Measurements from ENCODE around the gene CCDC73. TPM values are rescaled to one million over a fixed set of nuclear protein-coding genes. Genes with fewer than 3 reads are reported as not detected.
"Not testable (repeated sequence)": the region's sequence is repeated elsewhere in the genome, so short reads cannot be mapped to it uniquely, and the experiment has no call there.

The CCDC73 gene
- total and polyA plus RNA-seq, 11 donors: 0.01 TPM; not detected in 10

DNA sequence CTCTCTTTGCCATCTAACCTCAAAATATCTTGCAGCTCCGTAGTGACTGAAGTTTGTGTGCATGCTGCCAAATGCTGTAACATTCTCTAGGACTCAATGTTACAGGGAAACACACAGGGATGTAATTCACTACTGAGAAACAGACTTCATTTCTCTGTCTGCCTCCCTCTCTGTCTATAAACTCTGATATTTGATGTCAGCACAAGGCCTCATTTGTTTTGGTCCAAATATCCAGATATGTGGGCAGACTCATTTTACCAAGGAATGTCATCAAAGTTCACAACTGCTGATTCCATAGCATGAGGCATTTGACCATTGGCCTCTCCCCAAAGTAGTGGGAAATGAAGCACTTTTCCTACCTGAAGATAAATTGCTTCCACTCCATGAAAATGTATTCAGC lies 32.8 kb upstream of the CCDC73 start:
- no peak overlapping the region for H3K4me3 ChIP-seq
- DNase-seq (no peak), ATAC-seq (no peak)
- intact Hi-C loops (cut with DNase I): no loop called here
- no peaks in the 10 kb centered on the region for H3K36me3 ChIP-seq
- TF ChIP-seq, protein P1, sequence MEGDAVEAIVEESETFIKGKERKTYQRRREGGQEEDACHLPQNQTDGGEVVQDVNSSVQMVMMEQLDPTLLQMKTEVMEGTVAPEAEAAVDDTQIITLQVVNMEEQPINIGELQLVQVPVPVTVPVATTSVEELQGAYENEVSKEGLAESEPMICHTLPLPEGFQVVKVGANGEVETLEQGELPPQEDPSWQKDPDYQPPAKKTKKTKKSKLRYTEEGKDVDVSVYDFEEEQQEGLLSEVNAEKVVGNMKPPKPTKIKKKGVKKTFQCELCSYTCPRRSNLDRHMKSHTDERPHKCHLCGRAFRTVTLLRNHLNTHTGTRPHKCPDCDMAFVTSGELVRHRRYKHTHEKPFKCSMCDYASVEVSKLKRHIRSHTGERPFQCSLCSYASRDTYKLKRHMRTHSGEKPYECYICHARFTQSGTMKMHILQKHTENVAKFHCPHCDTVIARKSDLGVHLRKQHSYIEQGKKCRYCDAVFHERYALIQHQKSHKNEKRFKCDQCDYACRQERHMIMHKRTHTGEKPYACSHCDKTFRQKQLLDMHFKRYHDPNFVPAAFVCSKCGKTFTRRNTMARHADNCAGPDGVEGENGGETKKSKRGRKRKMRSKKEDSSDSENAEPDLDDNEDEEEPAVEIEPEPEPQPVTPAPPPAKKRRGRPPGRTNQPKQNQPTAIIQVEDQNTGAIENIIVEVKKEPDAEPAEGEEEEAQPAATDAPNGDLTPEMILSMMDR (IDR thresholded peaks at IDR 0.05): no peak
- TF ChIP-seq POLR2A (IDR thresholded peaks at IDR 0.05): no peak
- H3K4me1 ChIP-seq: peaks cover 0 to 19% (median 5%) of the 10 kb centered on the region in 12 donors
- H3K9me3 ChIP-seq: peaks cover 0 to 6% (median 0%) of the 10 kb centered on the region in 12 donors
- WGBS, 4 donors: 64 to 69% (median 65%) methylated on average over 1 of the region's 1 CpG
- H3K27me3 ChIP-seq: peaks cover 0 to 25% (median 9%) of the 10 kb centered on the region in 9 donors
- H3K27ac ChIP-seq: no peak overlapping the region

DNA sequence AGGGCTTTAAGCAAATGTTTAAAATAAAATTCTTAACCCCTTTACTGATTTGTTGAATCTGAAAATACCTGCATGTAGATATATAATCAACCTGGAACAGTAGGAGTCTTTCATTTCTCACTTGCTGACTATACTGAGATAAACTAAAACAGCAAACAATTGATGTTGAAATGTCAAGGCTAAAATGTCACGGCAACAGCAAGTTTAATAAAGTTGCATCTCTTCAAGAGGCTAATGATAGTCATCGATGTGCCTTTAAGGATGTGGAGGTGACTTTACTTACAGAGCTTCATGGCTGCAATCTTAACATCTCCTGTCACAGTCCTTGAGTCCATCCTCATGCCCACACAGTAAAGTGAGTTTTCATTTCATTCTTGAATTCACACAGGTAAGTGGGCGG lies 31.7 kb upstream of the CCDC73 start:
- Histone ChIP-seq H3K27ac (no peak overlapping the region), H3K36me3 (no peaks in the 10 kb centered on the region), H3K9me3 (peaks cover 0 to 6% (median 0%) of the 10 kb centered on the region in 12 donors), H3K4me1 (peaks cover 0 to 19% (median 5%) of the 10 kb centered on the region in 12 donors), H3K27me3 (peaks cover 0 to 21% (median 9%) of the 10 kb centered on the region in 9 donors), H3K4me3 (no peak overlapping the region)
- TF ChIP-seq, protein P1 (IDR thresholded peaks at IDR 0.05): no peak
- TF ChIP-seq POLR2A (IDR thresholded peaks at IDR 0.05): no peak
- 57 to 70% (median 59%) methylated on average over 3 of the region's 3 CpGs for WGBS, 4 donors
- DNase-seq: no peak
- intact Hi-C loops (cut with DNase I): no loop called here
- no peak for ATAC-seq

DNA sequence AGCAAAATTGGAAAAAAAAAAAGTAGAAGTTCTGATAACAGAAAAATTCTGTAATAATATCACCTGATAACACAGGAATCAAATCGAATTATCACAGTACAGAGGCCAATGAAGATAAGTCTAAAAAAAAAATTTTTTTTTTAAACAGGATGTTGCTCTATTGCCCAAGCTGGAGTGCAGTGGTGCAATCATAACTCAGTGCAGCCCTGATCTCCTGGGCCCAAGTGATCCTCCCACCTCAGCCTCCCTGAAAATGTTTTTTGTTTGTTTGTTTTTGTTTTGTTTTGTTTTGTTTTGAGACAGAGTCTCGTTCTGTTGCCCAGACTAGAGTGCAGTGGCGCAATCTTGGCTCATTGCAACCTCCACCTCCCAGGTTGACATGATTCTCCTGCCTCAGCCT lies 29.2 kb upstream of the CCDC73 start:
- H3K9me3 ChIP-seq; ATAC-seq; H3K27me3 ChIP-seq; H3K27ac ChIP-seq; DNase-seq; intact Hi-C loops (cut with DNase I); H3K4me3 ChIP-seq; H3K4me1 ChIP-seq; H3K36me3 ChIP-seq: not testable (repeated sequence)
- 73 to 85% (median 76%) methylated on average over 3 of the region's 3 CpGs for WGBS, 4 donors

DNA sequence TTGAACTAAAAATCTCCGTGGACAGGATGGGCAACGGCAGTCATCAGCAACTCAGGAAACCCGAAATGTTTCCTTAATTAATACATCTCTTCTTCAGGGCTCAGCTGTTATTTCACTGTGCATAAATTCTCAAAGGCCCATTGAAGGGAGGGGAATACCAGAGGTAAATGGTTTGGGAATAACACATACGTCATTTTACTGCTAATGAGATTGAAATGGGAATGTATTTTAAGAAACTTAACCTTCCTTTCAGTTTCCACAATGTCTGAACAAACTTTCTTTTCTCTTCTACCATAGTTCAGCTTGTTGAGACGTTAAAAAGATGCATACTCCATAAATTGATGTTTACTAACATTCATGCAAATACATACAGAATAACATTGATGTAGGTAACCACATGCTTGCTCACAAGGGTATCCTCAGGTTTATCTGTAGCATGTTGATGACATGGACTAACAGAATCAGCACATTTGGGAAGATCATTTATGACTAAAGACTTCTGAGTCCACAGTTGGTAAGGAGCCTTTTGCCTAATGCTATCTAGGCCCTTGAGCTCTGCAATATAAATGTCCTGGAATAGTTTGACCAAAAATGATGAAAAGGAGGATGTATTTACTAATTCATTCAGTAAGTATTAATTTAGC lies 27.6 kb upstream of the CCDC73 start:
- intact Hi-C loops (cut with DNase I): no loop called here
- Histone ChIP-seq H3K36me3 (no peaks in the 10 kb centered on the region), H3K27ac (peak overlapping the region in 1 of 12 donors; percentile 25), H3K4me1 (peaks cover 0 to 8% (median 0%) of the 10 kb centered on the region in 12 donors), H3K4me3 (no peak overlapping the region), H3K9me3 (peaks cover 0 to 6% (median 0%) of the 10 kb centered on the region in 12 donors), H3K27me3 (no peaks in the 10 kb centered on the region)
- no peak for DNase-seq
- no peak for ATAC-seq
- WGBS, 4 donors: 67 to 73% (median 69%) methylated on average over 5 of the region's 5 CpGs
- TF ChIP-seq POLR2A (IDR thresholded peaks at IDR 0.05): no peak
- TF ChIP-seq, protein P1 (IDR thresholded peaks at IDR 0.05): no peak

DNA sequence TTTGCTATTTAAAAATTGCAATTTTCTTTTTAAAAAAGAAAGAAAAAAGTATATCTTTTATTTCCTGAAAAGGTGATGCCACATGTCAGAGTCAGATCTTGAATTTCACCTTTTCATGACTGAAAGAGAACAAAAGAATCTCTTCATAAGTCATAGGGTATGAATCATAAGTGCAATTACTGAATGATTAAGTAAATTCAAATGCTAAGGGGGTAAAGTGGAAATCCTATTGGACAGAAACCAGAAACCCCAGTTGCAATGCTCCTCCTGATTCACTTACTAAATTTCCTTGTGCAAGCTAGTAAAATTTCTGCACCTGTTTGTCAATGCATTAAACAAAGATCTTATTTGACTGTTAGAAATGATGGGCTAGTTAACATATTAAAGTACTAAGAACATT lies 27.1 kb upstream of the CCDC73 start:
- DNase-seq (no peak), ATAC-seq (no peak)
- intact Hi-C loops (cut with DNase I): no loop called here

More for the DNA sequence above, 27.1 kb upstream of the CCDC73 start:
- Histone ChIP-seq H3K4me1 (peaks cover 0 to 8% (median 0%) of the 10 kb centered on the region in 12 donors), H3K9me3 (peaks cover 0 to 6% (median 0%) of the 10 kb centered on the region in 12 donors), H3K27me3 (no peaks in the 10 kb centered on the region), H3K36me3 (no peaks in the 10 kb centered on the region), H3K27ac (peak overlapping the region in 1 of 12 donors; percentile 25), H3K4me3 (no peak overlapping the region)
- TF ChIP-seq, protein P1 (IDR thresholded peaks at IDR 0.05): no peak
- no peak for TF ChIP-seq POLR2A (IDR thresholded peaks at IDR 0.05)
